OCI-M1 (cell line): Measurements from ENCODE around the gene LRFN5.
"Not testable (repeated sequence)": the region's sequence is repeated elsewhere in the genome, so short reads cannot be mapped to it uniquely, and the experiment has no call there.

ENCODE experiments used
- DNase-seq: peaks from one replicate; lab custom pipeline; 2025; lab: John Stamatoyannopoulos, UW

The LRFN5 gene

GRCh38 chr14:41636492-41637392, 30.1 kb downstream of the LRFN5 start:
- no peak for DNase-seq

- DNase-seq = no peak
These were observed 35.0 kb downstream of the LRFN5 start for GRCh38 chr14:41641690-41642089.

GRCh38 chr14:41642367-41642766, 35.7 kb downstream of the LRFN5 start:
- DNase-seq = no peak

- DNase-seq = no peak
These were observed 36.1 kb downstream of the LRFN5 start for GRCh38 chr14:41642789-41643188.

GRCh38 chr14:41644606-41645005, 37.9 kb downstream of the LRFN5 start:
- no peak for DNase-seq

GRCh38 chr14:41650802-41651201, 44.1 kb downstream of the LRFN5 start:
- no peak for DNase-seq

GRCh38 chr14:41654196-41654595, 47.5 kb downstream of the LRFN5 start:
- DNase-seq = no peak

GRCh38 chr14:41662780-41663472, 56.2 kb downstream of the LRFN5 start:
- DNase-seq = no peak

GRCh38 chr14:41663473-41663850, 56.8 kb downstream of the LRFN5 start:
- DNase-seq = no peak

- DNase-seq = no peak
These were observed 59.6 kb downstream of the LRFN5 start for GRCh38 chr14:41666301-41666700.

GRCh38 chr14:41668356-41668755, 61.7 kb downstream of the LRFN5 start:
- DNase-seq = no peak

- not testable (repeated sequence) for DNase-seq
These were observed 66.9 kb downstream of the LRFN5 start for GRCh38 chr14:41673601-41674000.

- DNase-seq = not testable (repeated sequence)
These were observed 67.9 kb downstream of the LRFN5 start for GRCh38 chr14:41674511-41674971.

- DNase-seq = no peak
These were observed 92.8 kb downstream of the LRFN5 start for GRCh38 chr14:41699486-41699885.

GRCh38 chr14:41718477-41719166, 111.9 kb downstream of the LRFN5 start:
- DNase-seq = peak; percentile 28

- no peak for DNase-seq
These were observed 132.5 kb downstream of the LRFN5 start for GRCh38 chr14:41739203-41739602.

GRCh38 chr14:41743140-41743539, 136.5 kb downstream of the LRFN5 start:
- DNase-seq = peak; percentile 10

- DNase-seq = peak; percentile 75
These were observed 142.8 kb downstream of the LRFN5 start for GRCh38 chr14:41749429-41749828.

GRCh38 chr14:41750575-41750974, 143.9 kb downstream of the LRFN5 start:
- DNase-seq = not testable (repeated sequence)

- DNase-seq = no peak
These were observed 151.5 kb downstream of the LRFN5 start for GRCh38 chr14:41758011-41758665.

GRCh38 chr14:41761204-41761603, 154.5 kb downstream of the LRFN5 start:
- no peak for DNase-seq

GRCh38 chr14:41766772-41767171, 160.1 kb downstream of the LRFN5 start:
- DNase-seq = no peak
